ENCODE measurements around the gene ZNF646. TPM values are rescaled to one million over a fixed set of nuclear protein-coding genes. Genes with fewer than 3 reads are reported as not detected.

Gene ZNF646
- total RNA-seq, 1 donor from 2014 or later: 20.4 TPM

DNA sequence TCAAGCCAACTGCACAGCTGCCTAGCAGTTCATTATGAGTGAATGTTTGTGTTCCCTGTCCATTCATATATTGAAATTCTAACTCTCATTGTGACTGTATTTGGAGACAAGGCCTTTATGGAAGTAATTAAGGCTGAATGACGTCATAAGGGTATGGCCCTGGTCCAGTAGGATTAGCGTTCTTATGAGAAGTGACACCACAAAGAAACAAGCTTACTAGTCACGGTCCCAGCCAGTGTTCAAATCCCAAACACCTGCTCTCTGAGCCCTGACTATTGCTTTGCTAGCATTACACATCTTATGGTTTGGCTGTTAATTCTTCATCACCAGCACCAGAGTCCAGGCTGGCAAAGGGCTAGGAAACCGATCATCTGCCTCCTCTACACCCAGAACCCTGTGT is 2.4 kb upstream of the ZNF646 start:
- Mint-ChIP-seq H3K9me3 (no peaks in the 10 kb centered on the region), H3K4me3 (peak overlapping the region; percentile 99), H3K27ac (peak overlapping the region; percentile 96), H3K27me3 (ENCODE audit: low read depth) (no peaks in the 10 kb centered on the region), H3K36me3 (no peaks in the 10 kb centered on the region), H3K4me1 (peaks cover 21% of the 10 kb centered on the region)
- DNase-seq (ENCODE audit: low spot score in 2 of 2, unreplicated experiment in 2 of 2): no peak
- TF ChIP-seq CTCF (IDR thresholded peaks at IDR 0.05; ENCODE audit: unreplicated experiment): no peak

DNA sequence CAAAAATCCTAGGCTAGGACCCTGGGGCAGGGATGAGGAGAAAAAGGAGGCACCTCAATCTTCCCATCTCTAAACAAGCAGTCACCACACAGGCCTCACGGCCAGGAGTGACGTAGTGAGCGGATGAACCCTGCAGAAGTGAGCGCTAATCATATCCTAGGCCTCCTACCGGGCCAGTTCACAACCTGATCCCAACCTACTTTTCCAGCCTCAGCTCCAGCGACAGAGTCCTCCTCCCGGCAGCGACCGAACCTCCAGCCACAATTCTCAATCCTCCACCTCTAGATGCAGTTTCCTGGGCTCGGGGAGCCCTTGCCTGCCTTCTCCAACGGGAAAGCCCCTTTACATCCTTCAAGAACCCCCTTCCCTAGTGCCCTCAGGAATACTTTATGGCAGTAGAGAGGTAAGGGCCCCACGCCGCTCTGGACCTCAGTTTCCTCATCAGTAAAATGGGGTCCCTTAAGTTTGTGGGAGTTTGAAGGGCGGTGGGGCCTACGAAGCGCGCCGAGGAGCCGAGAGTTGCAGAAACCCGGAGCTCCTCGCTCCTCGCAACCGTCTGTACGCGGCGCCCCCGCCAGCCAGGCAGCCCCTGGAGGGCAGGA is 1.6 kb upstream of the ZNF646 start:
- Mint-ChIP-seq H3K4me3 (peak overlapping the region; percentile 99), H3K27me3 (ENCODE audit: low read depth) (no peaks in the 10 kb centered on the region), H3K27ac (peak overlapping the region; percentile 96), H3K9me3 (no peaks in the 10 kb centered on the region), H3K4me1 (peaks cover 21% of the 10 kb centered on the region), H3K36me3 (peaks cover under 1% of the 10 kb centered on the region)
- no peak for DNase-seq (ENCODE audit: low spot score in 2 of 2, unreplicated experiment in 2 of 2)
- no peak for TF ChIP-seq CTCF (IDR thresholded peaks at IDR 0.05; ENCODE audit: unreplicated experiment)

DNA sequence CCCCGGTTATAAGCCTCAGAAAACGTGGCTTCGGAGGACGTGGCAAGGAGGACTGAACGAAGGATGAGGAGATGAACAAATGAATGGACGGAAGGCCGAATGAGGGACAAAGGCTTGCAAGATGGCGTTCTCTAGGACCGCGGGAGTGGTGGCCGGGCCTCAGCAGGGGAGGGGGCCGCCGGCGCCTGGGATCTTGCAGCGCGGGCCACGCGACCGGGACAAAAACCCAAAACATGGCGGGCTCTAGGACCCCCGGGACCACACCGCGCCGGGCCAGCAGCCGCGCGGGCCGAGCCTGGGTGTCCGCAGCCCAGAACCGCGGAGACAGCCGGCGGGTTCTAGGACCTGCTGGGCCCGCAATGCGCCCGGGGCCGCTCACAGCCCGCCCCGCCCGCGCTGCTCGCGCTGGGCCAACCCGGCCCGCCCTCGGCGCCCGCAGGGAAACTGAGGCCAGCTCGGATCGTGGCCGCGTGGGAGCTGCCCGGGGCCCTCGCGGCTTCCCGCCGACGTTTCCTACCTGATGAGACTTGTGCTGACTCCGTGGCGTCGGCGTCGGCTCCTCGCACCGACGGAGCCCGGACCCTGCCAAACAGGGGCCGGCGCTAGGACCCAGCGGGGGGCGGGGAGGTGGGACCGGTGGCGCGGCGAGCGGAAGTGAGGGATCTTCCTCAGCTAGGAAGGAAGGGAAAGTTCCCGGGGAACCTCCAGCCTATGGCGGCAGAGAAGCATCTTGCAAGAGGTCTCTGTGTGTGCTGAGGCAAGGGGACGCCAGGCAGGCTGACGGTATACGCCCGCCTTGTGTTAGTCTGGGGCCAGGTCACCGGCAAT is 866 bp upstream of the ZNF646 start:
- peaks cover 21% of the 10 kb centered on the region for H3K4me1 Mint-ChIP-seq
- H3K9me3 Mint-ChIP-seq: no peaks in the 10 kb centered on the region
- peak overlapping the region; percentile 99 for H3K4me3 Mint-ChIP-seq
- DNase-seq (ENCODE audit: low spot score in 2 of 2, unreplicated experiment in 2 of 2): peak; percentile 85 to 87
- H3K27me3 Mint-ChIP-seq (ENCODE audit: low read depth): no peaks in the 10 kb centered on the region
- H3K27ac Mint-ChIP-seq: peak overlapping the region; percentile 96
- H3K36me3 Mint-ChIP-seq: peaks cover 6% of the 10 kb centered on the region
- TF ChIP-seq CTCF (IDR thresholded peaks at IDR 0.05; ENCODE audit: unreplicated experiment): no peak

GRCh38 chr16:31074814-31075183 is 577 bp downstream of the ZNF646 start:
- no peaks in the 10 kb centered on the region for H3K27me3 Mint-ChIP-seq (ENCODE audit: low read depth)
- H3K9me3 Mint-ChIP-seq: no peaks in the 10 kb centered on the region
- DNase-seq (ENCODE audit: low spot score in 2 of 2, unreplicated experiment in 2 of 2): no peak
- peaks cover 21% of the 10 kb centered on the region for H3K4me1 Mint-ChIP-seq
- peak overlapping the region; percentile 88 for H3K4me3 Mint-ChIP-seq
- no peak for TF ChIP-seq CTCF (IDR thresholded peaks at IDR 0.05; ENCODE audit: unreplicated experiment)
- peaks cover 16% of the 10 kb centered on the region for H3K36me3 Mint-ChIP-seq
- H3K27ac Mint-ChIP-seq: peak overlapping the region; percentile 96

GRCh38 chr16:31076319-31076718 is 2.1 kb downstream of the ZNF646 start:
- no peak for DNase-seq (ENCODE audit: low spot score in 2 of 2, unreplicated experiment in 2 of 2)
- H3K4me3 Mint-ChIP-seq: peak overlapping the region; percentile 26
- peaks cover 20% of the 10 kb centered on the region for H3K36me3 Mint-ChIP-seq
- no peaks in the 10 kb centered on the region for H3K9me3 Mint-ChIP-seq
- peak overlapping the region; percentile 39 for H3K27ac Mint-ChIP-seq
- TF ChIP-seq CTCF (IDR thresholded peaks at IDR 0.05; ENCODE audit: unreplicated experiment): no peak
- peaks cover 21% of the 10 kb centered on the region for H3K4me1 Mint-ChIP-seq
- no peaks in the 10 kb centered on the region for H3K27me3 Mint-ChIP-seq (ENCODE audit: low read depth)

Measured in mesothelial cell of epicardium (in vitro differentiated cells).